SJSA1 (cell line): ENCODE data around the gene TUSC2. TPM values are rescaled to one million over a fixed set of nuclear protein-coding genes. Genes with fewer than 3 reads are reported as not detected.

Experiments
- DNase-seq, 2 experiments: peaks; one replicate each; pipeline ENCODE4 v3.0.0-alpha.2; 2015 to 2020; ENCODE audit warnings: low spot score in 2 of 2, low read depth in 1 of 2
- H3K27ac ChIP-seq: fragments of 250-450 bp; sonication (Bioruptor Pico); 2 replicates; pipeline ENCODE4 v1.5.1; 2020; ENCODE audit warnings: mild to moderate bottlenecking, moderate library complexity
- H3K27me3 ChIP-seq: fragments of 250-450 bp; sonication (Bioruptor Pico); replicated peaks from 2 replicates; pipeline ENCODE4 v1.5.1; 2020; ENCODE audit warnings: mild to moderate bottlenecking, moderate library complexity
- H3K36me3 ChIP-seq: fragments of 250-450 bp; sonication (Bioruptor Pico); 2 replicates; pipeline ENCODE4 v1.5.1; 2020; ENCODE audit warnings: mild to moderate bottlenecking
- H3K4me1 ChIP-seq: fragments of 250-450 bp; sonication (Bioruptor Pico); replicated peaks from 2 replicates; pipeline ENCODE4 v1.6.1; 2021; ENCODE audit warnings: mild to moderate bottlenecking
- H3K4me3 ChIP-seq: fragments of 250-450 bp; sonication (Bioruptor Pico); 2 replicates; pipeline ENCODE4 v1.5.1; 2020; ENCODE audit warnings: mild to moderate bottlenecking
- H3K9me3 ChIP-seq: fragments of 250-450 bp; sonication (Bioruptor Pico); replicated peaks from 2 replicates; pipeline ENCODE4 v1.5.1; 2020; ENCODE audit warnings: mild to moderate bottlenecking
- total RNA-seq: library from RNA; depleted of rRNA; stranded (reverse); fragments of >200 nt; shearing (Covaris generic); gene quantifications from 2 replicates; pipeline ENCODE4 v1.2.3, GENCODE V29; 2014

TUSC2 gene
- total RNA-seq, 1 experiment from 2014 or later: 46.7 TPM

DNA sequence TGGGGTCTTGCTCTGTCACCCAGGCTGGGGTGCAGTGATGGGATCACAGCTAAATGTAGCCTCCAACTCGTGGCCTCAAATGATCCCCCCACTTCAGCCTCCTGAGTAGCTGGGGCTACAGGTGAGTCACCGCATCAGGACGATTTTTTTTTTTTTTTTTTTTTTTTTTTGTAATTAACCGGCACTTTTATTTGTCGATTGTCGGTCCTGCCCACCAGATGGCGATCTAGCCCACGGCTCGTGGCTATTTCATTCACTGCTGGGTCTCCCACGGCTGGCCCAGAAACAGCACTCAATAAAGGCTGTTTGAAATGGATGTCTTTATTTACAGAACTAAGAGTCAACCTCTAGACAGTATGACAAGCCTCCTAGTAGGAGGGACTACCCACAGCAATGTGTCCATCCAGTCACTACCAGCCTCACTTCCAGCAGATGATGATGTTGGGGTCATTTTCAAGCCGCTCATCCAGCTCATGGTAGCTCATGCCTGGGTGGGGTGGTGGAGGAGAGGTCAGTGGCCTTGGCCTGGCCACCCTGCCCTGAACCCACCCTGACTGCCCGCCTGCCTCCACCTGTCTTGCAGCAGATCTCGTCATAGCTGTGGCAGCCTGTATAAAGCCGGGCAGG is 19.3 kb upstream of the TUSC2 start:
- no peak overlapping the region for H3K4me3 ChIP-seq
- no peak overlapping the region for H3K27ac ChIP-seq
- H3K36me3 ChIP-seq: peaks cover 17% of the 10 kb centered on the region
- peaks cover 27% of the 10 kb centered on the region for H3K4me1 ChIP-seq
- no peaks in the 10 kb centered on the region for H3K9me3 ChIP-seq
- no peaks in the 10 kb centered on the region for H3K27me3 ChIP-seq
- peak; percentile 60 to 67 for DNase-seq

DNA sequence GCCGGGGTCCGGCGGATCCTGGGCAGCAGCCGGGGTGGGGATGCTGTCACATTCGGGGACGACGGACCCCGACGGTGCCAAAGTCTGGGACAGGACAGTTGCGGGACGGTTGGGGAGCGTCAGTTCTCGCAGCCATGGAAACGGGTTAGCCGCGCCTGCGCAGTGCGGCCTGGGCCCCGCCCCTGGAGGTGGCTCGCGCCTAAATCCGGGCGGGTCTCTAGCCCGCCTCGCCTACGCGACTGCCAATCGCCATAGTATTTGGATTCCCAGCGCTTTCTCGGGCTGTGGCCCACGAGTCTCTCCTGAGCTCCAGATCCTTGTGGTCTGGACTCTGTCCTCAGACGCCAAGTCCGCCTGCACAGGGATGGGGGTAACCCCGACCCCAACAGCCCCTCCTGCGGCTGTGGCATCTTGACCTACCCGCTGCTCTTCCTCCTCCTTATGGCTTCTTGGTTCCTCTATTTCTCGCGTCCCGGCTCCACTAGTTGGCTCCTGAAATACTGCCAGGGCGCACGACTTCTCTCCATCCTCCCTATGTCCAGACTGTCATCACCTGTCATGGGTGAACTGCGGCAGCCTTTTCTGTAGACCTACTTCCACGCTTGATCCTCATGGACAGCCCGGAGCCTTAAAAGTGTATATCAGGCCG is 17.7 kb upstream of the TUSC2 start, which contains the start of gene ZMYND10:
TSS of gene ZMYND10 (minus strand) at position 147 of the 649 bp plus-strand sequence. CDS start 153 bp downstream, outside the sequence.
- Histone ChIP-seq H3K36me3 (peaks cover 6% of the 10 kb centered on the region; the same call in 1 of the 2 replicates), H3K4me1 (peaks cover 18% of the 10 kb centered on the region), H3K27ac (no peak within 1 kb of the TSS), H3K9me3 (no peaks in the 10 kb centered on the region), H3K27me3 (no peaks in the 10 kb centered on the region), H3K4me3 (peak within 1 kb of the TSS; percentile 26)
- DNase-seq: peak; percentile 34 to 68

DNA sequence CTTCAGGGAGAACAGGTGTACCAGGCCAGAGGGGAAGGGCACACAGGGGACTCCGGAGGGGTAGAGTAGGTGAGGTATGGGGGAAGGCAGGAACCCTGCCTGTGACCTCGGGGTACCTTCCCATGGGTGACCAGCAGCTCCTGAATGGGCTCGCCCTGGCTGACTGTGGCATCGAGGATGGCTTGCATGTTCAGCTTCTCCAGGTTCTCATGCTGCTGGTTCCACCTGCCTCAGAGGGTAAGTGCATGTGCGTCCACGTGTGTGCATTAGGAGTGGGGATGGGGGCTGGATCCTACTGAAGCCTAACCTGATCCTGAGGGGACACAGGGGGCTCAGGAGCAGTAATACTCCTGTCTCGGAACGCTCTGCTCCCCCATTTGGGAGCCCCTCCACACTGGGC is 17.0 kb upstream of the TUSC2 start:
- Histone ChIP-seq H3K9me3 (no peaks in the 10 kb centered on the region), H3K4me1 (peaks cover 13% of the 10 kb centered on the region), H3K27me3 (no peaks in the 10 kb centered on the region), H3K36me3 (0 out of 2 replicates have a peak, but pooled peaks cover 6% of the 10 kb centered on the region), H3K4me3 (no peak overlapping the region), H3K27ac (no peak overlapping the region)
- DNase-seq: no peak

DNA sequence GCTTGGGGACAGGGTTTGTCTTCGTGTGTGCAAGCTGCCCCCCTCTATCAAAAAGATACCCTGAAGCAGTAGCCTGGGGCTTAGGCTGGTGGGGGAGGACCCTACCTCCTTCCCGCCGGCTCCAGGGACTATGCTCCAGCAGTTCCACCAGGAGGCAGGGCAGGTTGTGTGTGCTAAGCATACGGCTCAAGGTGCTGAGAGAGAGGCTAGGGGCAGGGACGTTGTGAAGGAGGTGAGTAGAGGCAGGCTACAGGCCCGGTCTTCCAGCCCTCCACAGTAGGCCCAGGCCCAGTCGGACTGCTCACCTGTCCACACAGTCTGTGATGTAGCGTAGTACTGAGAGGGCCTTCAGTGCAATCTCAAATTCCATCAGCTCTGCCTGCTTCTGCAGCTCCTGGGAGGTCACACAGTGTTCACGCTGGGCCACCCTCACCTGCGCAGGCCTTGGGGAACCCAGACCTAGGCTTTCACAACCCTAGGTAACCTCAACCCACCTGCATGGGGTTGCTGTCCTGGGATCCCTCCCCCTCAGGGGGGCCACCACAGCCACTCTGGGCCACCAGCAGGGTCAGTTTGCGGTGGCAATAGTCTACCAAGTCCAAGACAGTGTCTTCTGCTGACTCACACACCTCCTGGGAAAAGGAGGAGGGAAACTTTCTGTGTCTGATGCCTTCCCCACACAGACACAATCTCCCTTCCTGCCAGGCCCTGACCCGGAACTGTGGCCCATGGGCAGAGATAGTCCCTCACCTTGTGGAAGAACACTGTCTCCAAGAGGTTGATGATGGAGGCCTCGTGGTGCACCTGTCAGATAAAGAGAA is 15.0 kb upstream of the TUSC2 start:
- peaks cover 12% of the 10 kb centered on the region for H3K4me1 ChIP-seq

DNA sequence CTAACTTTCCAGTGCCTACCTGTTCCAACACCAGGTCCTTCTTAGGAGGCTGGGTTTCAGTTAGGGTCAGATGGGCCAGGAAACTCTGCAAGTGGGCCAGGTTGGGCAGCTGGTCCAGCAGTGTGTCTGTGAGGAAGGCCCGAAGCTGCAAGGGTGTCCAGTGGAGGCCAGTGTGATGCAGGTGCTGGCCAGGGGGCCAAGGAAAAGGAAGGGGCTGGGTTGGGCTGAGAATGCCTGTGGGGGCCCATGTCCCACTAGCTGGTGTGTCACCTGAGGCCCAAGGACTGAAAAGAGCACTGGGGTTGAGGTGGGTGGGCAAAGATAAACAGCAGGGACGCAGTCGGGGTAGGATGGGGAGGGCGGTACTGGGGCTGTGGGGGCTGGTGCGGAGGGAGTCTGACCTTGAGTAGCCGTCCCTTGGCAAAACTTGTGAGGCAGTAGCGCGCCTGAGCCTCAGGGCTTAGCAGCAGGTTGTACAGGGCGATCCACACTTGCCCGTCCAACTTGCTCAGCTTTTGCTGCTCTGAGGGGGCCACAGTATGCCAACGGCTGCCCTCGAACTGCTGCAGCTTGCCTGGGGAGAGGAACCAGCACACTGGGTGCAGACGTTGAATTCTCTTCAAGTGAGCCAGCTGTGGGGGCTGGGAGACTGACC is 14.1 kb upstream of the TUSC2 start:
- H3K27ac ChIP-seq: no peak overlapping the region
- no peaks in the 10 kb centered on the region for H3K27me3 ChIP-seq
- no peaks in the 10 kb centered on the region for H3K9me3 ChIP-seq
- no peak for DNase-seq
- H3K4me1 ChIP-seq: peaks cover 17% of the 10 kb centered on the region
- H3K36me3 ChIP-seq: peaks cover under 1% of the 10 kb centered on the region
- H3K4me3 ChIP-seq: no peak overlapping the region

More for the DNA sequence above, 15.0 kb upstream of the TUSC2 start:
- H3K27ac ChIP-seq: no peak overlapping the region
- no peak for DNase-seq
- H3K27me3 ChIP-seq: no peaks in the 10 kb centered on the region
- no peak overlapping the region for H3K4me3 ChIP-seq
- H3K36me3 ChIP-seq: 0 out of 2 replicates have a peak, but pooled peaks cover 5% of the 10 kb centered on the region
- H3K9me3 ChIP-seq: no peaks in the 10 kb centered on the region

DNA sequence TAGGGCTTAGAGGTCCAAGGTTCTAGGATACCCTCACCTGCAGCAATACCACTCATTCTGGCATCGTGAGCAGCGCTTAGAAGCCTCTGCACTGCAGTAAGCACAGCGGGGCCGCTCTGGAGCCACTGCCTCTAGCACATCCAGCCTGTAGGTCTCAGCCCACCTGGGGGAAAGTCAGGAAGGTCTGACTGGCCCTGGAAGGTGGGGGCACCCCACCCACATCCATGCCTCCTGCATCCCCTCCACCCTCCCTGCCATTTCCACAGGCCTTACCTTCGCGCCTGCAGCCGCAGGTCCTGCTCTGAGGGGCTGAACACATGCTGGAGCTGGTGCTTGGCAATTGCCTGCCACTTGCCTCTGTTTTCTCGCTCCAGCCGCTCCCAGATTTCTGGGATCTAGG is 13.5 kb upstream of the TUSC2 start:
- Histone ChIP-seq H3K4me1 (peaks cover 17% of the 10 kb centered on the region), H3K9me3 (no peaks in the 10 kb centered on the region), H3K36me3 (peaks cover 6% of the 10 kb centered on the region), H3K4me3 (no peak overlapping the region), H3K27ac (no peak overlapping the region), H3K27me3 (no peaks in the 10 kb centered on the region)
- DNase-seq: no peak

DNA sequence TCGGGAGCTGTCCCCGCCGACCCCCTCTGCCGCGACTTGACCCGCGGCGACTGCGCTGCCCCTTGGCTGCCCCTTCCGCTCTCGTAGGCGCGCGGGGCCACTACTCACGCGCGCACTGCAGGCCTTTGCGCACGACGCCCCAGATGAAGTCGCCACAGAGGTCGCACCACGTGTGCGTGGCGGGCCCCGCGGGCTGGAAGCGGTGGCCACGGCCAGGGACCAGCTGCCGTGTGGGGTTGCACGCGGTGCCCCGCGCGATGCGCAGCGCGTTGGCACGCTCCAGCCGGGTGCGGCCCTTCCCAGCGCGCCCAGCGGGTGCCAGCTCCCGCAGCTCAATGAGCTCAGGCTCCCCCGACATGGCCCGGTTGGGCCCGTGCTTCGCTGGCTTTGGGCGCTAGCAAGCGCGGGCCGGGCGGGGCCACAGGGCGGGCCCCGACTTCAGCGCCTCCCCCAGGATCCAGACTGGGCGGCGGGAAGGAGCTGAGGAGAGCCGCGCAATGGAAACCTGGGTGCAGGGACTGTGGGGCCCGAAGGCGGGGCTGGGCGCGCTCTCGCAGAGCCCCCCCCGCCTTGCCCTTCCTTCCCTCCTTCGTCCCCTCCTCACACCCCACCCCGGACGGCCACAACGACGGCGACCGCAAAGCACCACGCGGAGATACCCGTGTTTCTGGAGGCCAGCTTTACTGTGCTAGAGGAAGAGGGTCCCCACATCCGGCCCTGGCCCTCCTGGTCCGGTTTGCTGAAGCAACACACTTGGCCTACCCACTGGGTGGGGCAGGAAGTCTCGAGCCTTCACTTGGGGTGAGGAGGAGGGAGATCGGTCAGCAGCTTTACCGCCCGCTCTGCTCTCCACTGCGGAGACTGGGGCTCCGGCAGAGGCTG is 12.7 kb upstream of the TUSC2 start, which contains the start of gene RASSF1:
TSS of gene RASSF1 (minus strand) at position 389 of the 882 bp plus-strand sequence. CDS start at position 358, 31 bp downstream.
- Histone ChIP-seq H3K9me3 (no peaks in the 10 kb centered on the region), H3K36me3 (peaks cover 15% of the 10 kb centered on the region), H3K4me1 (peaks cover 19% of the 10 kb centered on the region), H3K27ac (no peak within 1 kb of the TSS), H3K4me3 (no peak within 1 kb of the TSS), H3K27me3 (no peaks in the 10 kb centered on the region)
- no peak for DNase-seq

DNA sequence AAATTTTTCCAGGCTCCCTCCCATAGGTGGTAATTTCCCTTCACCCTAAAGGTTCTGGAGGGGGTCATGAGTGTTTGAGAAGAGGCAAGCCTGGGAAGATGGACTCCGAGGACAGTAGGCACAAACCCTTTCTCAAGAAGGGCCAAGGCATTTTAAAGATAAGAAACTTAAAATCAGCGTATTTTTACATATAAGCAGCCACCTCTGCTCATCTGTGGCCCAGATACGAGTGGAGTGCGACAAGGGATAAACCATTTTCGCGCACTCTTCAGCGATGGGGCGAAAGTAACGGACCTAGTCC is 12.1 kb upstream of the TUSC2 start:
- Histone ChIP-seq H3K27ac (no peak overlapping the region), H3K4me1 (peaks cover 19% of the 10 kb centered on the region), H3K36me3 (peaks cover 19% of the 10 kb centered on the region), H3K27me3 (no peaks in the 10 kb centered on the region), H3K4me3 (no peak overlapping the region), H3K9me3 (no peaks in the 10 kb centered on the region)
- DNase-seq: no peak

DNA sequence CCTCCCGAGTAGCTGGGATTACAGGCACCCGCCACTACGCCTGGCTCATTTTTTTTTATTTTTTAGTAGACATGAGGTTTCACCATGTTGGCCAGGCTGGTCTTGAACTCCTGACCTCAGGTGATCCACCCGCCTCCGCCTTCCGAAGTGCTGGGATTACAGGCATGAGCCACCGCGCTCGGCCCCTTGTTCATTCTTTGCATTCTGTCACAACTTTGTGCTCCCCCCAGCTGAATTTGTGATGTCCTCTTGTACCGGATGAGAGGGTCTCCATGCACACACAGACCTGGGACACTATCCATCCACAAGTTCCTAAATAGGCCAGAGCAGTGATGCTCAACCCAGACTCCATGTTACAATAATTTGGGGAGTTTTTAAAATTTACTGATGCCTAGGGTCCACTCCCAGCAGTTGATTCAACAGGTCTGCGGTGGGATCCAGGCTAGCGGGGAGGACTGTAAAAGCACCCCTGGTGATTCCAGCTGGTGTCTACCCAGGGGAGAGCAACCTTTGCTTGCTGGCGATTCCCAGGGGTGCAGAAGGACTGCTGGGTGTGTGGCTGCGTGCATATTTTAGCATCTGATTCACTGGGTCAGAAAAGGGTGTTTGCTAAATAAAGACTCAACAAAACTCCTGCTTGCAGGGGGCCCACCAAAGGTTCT is 11.6 kb upstream of the TUSC2 start:
- Histone ChIP-seq H3K4me3 (no peak overlapping the region), H3K9me3 (no peaks in the 10 kb centered on the region), H3K36me3 (peaks cover 20% of the 10 kb centered on the region), H3K27me3 (no peaks in the 10 kb centered on the region), H3K4me1 (peaks cover 20% of the 10 kb centered on the region), H3K27ac (no peak overlapping the region)
- no peak for DNase-seq

DNA sequence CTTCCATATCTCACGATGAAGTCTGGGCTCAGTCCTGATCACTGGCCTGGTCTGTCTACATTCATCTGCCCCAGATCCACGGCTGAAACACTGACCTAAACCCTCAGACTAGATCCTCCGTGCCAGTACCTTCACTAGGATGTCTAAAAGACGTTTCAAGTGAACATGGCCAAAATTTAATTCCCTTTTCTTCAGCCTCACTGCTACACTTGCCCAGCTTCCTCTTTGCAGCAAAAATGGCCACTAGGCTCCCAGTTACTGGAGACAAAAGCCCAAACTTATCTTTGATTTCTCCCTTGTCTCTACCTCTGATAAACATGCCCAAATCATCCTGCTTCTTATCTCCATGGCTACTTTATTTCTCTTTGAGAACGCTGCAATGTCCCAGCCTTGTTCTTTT is 10.9 kb upstream of the TUSC2 start:
- Histone ChIP-seq H3K36me3 (peaks cover 26% of the 10 kb centered on the region), H3K4me3 (no peak overlapping the region), H3K27me3 (no peaks in the 10 kb centered on the region), H3K27ac (no peak overlapping the region), H3K4me1 (peaks cover 20% of the 10 kb centered on the region), H3K9me3 (no peaks in the 10 kb centered on the region)
- DNase-seq: no peak

DNA sequence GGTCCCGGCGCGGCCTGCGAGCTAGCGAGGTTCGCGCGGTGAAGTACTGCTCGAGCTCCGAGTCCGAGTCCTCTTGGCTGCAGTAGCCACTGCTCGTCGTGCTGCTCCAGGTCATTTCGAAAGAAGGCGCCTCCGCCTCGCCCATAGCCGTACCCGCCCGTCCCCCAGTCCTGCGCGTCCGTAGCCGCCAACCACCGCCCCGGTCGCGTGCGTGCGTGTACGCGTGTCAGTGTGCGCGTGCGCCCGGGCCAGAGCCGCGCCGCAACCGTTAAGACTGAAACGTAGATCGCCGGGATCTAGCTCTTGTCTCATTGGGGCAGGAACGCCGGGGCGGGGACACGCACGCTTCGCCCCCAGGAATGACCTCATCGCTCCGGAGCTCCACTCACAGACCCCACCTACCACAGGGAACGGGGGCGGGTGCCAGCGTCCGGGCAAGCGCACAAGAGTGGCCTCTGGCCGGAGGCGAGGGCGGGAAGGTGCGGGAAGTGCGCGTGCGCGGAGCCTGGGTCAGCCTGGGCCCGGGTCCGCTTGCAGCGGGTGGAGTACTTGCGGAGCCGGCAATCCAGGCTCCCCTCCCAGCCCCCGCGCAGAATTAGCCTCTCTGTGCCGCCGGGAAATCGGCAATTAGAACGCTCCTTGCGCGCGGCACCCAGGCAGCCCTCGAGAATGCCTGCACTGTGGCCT is 9.3 kb upstream of the TUSC2 start:
- Histone ChIP-seq H3K27me3 (no peaks in the 10 kb centered on the region), H3K36me3 (peaks cover 40% of the 10 kb centered on the region), H3K4me3 (peak overlapping the region; percentile 68), H3K9me3 (no peaks in the 10 kb centered on the region), H3K4me1 (peaks cover 20% of the 10 kb centered on the region), H3K27ac (peak overlapping the region; percentile 78)
- peak; percentile 93 to 99 for DNase-seq
